HL-60/S4 (cell line): Measurements from ENCODE around the gene GIPR.

Source experiments
- in situ Hi-C: fragments of 300-500 bp; cut with MboI; formaldehyde crosslinking; loops from 2 replicates; pipeline ENCODE4 v1.14.3; 2022; ENCODE audit warnings: low sequenced_read_pairs

GIPR gene

GRCh38 chr19:45645068-45645630 lies 22.9 kb upstream of the GIPR start:
- in situ Hi-C loops = no loop called here

GRCh38 chr19:45645631-45646344 lies 22.2 kb upstream of the GIPR start:
- in situ Hi-C loops = no loop called here

GRCh38 chr19:45646345-45646698 lies 21.7 kb upstream of the GIPR start:
- in situ Hi-C loops = no loop called here

- in situ Hi-C loops = no loop called here
Measured at GRCh38 chr19:45650722-45651121, 17.3 kb upstream of the GIPR start.

GRCh38 chr19:45653634-45654033 lies 14.4 kb upstream of the GIPR start:
- in situ Hi-C loops = no loop called here

- in situ Hi-C loops = no loop called here
Measured at GRCh38 chr19:45655073-45655472, 12.9 kb upstream of the GIPR start.

- in situ Hi-C loops = no loop called here
Measured at GRCh38 chr19:45657520-45658167, 10.4 kb upstream of the GIPR start.

GRCh38 chr19:45659096-45659729 lies 8.8 kb upstream of the GIPR start:
- in situ Hi-C loops = no loop called here

- in situ Hi-C loops = no loop called here
Measured at GRCh38 chr19:45660636-45661035, 7.4 kb upstream of the GIPR start.

- in situ Hi-C loops = no loop called here
Measured at GRCh38 chr19:45663800-45664199, 4.2 kb upstream of the GIPR start.

- in situ Hi-C loops = no loop called here
Measured at GRCh38 chr19:45664575-45664974, 3.4 kb upstream of the GIPR start.

- in situ Hi-C loops = no loop called here
Measured at GRCh38 chr19:45668342-45668871, 386 bp downstream of the GIPR start.

GRCh38 chr19:45670670-45671453 lies 2.8 kb downstream of the GIPR start:
- in situ Hi-C loops = no loop called here

- in situ Hi-C loops = no loop called here
Measured at GRCh38 chr19:45674946-45675345, 6.9 kb downstream of the GIPR start.

GRCh38 chr19:45676851-45677263 lies 8.8 kb downstream of the GIPR start:
- in situ Hi-C loops = no loop called here

GRCh38 chr19:45677351-45678230 lies 9.6 kb downstream of the GIPR start:
- in situ Hi-C loops = no loop called here

GRCh38 chr19:45681391-45682015 lies 13.5 kb downstream of the GIPR start:
- in situ Hi-C loops = no loop called here

GRCh38 chr19:45682117-45682516 lies 14.1 kb downstream of the GIPR start:
- in situ Hi-C loops = no loop called here

GRCh38 chr19:45682908-45683307 lies 14.9 kb downstream of the GIPR start:
- in situ Hi-C loops = no loop called here
